Spinal cord (tissue), 10 donors: ENCODE measurements around the gene ILKAP. TPM values are rescaled to one million over a fixed set of nuclear protein-coding genes. Genes with fewer than 3 reads are reported as not detected.
"Not testable (repeated sequence)": the region's sequence is repeated elsewhere in the genome, so short reads cannot be mapped to it uniquely, and the experiment has no call there.

ENCODE experiments used
- DNase-seq, 6 donors: peaks; one replicate each; pipeline versions ENCODE4 v3.0.0 to v3.0.0-alpha.2; 2013 to 2015; ENCODE audit warnings: low spot score in 6 of 6, low read depth in 4 of 6
- H3K27ac ChIP-seq: one replicate; pipeline ENCODE4 v1.5.1; 2013; ENCODE audit warnings: low read depth, low read length, control low read depth
- H3K27me3 ChIP-seq: one replicate; pipeline ENCODE4 v1.6.1; 2013; ENCODE audit warnings: low read length; ENCODE audit not compliant: control insufficient read depth, insufficient read depth
- H3K36me3 ChIP-seq: one replicate; pipeline ENCODE4 v1.6.1; 2013; ENCODE audit warnings: low read length; ENCODE audit not compliant: control insufficient read depth, insufficient read depth
- H3K4me1 ChIP-seq: one replicate; pipeline ENCODE4 v1.6.1; 2013; ENCODE audit warnings: low read length; ENCODE audit not compliant: control insufficient read depth, insufficient read depth
- H3K4me3 ChIP-seq: one replicate; pipeline ENCODE4 v1.5.1; 2013; ENCODE audit warnings: low read depth, low read length, control low read depth
- H3K9me3 ChIP-seq: one replicate; pipeline ENCODE4 v1.6.1; 2013; ENCODE audit warnings: low read length; ENCODE audit not compliant: control insufficient read depth, insufficient read depth
- WGBS: methylation state at CpG from one replicate; pipeline ENCODE4 v1.1.5; 2013; ENCODE audit warnings: missing lambda C conversion rate; ENCODE audit not compliant: insufficient coverage; 5-methylcytosine and 5-hydroxymethylcytosine counted together
- polyA plus RNA-seq, 2 donors: library from polyadenylated mRNA; unstranded; fragments of 120-200 nt; gene quantifications; one replicate each; pipeline ENCODE4 v1.2.1, GENCODE V29; 2013; ENCODE audit not compliant: insufficient read length in 2 of 2
- total RNA-seq, 2 donors: library from RNA; depleted of rRNA in 1 of 2; stranded (reverse); fragments of 120-200 nt in 1 of 2; fragments of >200 nt in 1 of 2; gene quantifications; one replicate each; pipeline versions ENCODE4 v1.2.3 to v1.2.4, GENCODE V29; 2013 to 2014
- donor health status: healthy.

ILKAP gene
- total and polyA plus RNA-seq, 4 donors, result 29.4 to 65.8 (median 43.5) TPM

- 96% methylated on average over 8 of the region's 8 CpGs for WGBS
- Histone ChIP-seq H3K4me1 (no peaks in the 10 kb centered on the region), H3K27me3 (no peaks in the 10 kb centered on the region), H3K4me3 (no peak overlapping the region), H3K9me3 (no peaks in the 10 kb centered on the region), H3K27ac (no peak overlapping the region), H3K36me3 (peaks cover 62% of the 10 kb centered on the region)
- no peak for DNase-seq
Measured at GRCh38 chr2:238174291-238174690, 29.2 kb downstream of the ILKAP start.

GRCh38 chr2:238173692-238174091 lies 29.8 kb downstream of the ILKAP start:
- H3K27ac ChIP-seq, result no peak overlapping the region
- H3K9me3 ChIP-seq, result no peaks in the 10 kb centered on the region
- no peak overlapping the region for H3K4me3 ChIP-seq
- H3K27me3 ChIP-seq, result no peaks in the 10 kb centered on the region
- 71% methylated on average over 1 of the region's 2 CpGs for WGBS
- H3K36me3 ChIP-seq, result peaks cover 65% of the 10 kb centered on the region
- no peaks in the 10 kb centered on the region for H3K4me1 ChIP-seq
- DNase-seq, result no peak

GRCh38 chr2:238172439-238172838 lies 31.1 kb downstream of the ILKAP start:
- H3K36me3 ChIP-seq, result peaks cover 72% of the 10 kb centered on the region
- no peak for DNase-seq
- H3K9me3 ChIP-seq, result no peaks in the 10 kb centered on the region
- H3K27me3 ChIP-seq, result no peaks in the 10 kb centered on the region
- no peak overlapping the region for H3K27ac ChIP-seq
- no peak overlapping the region for H3K4me3 ChIP-seq
- no peaks in the 10 kb centered on the region for H3K4me1 ChIP-seq
- WGBS, result 98% methylated on average over 13 of the region's 14 CpGs

GRCh38 chr2:238171575-238172187 lies 31.8 kb downstream of the ILKAP start:
- no peak overlapping the region for H3K4me3 ChIP-seq
- H3K36me3 ChIP-seq, result peaks cover 79% of the 10 kb centered on the region
- H3K27ac ChIP-seq, result no peak overlapping the region

GRCh38 chr2:238171072-238171431 lies 32.4 kb downstream of the ILKAP start:
- not testable (repeated sequence) for H3K27ac ChIP-seq, H3K4me3 ChIP-seq, H3K4me1 ChIP-seq, H3K9me3 ChIP-seq, H3K27me3 ChIP-seq, DNase-seq
- peaks cover 81% of the 10 kb centered on the region for H3K36me3 ChIP-seq
- no CpG with 5 or more reads among the region's 5 CpGs for WGBS

More at GRCh38 chr2:238171575-238172187, 31.8 kb downstream of the ILKAP start:
- Histone ChIP-seq H3K27me3 (no peaks in the 10 kb centered on the region), H3K9me3 (no peaks in the 10 kb centered on the region), H3K4me1 (no peaks in the 10 kb centered on the region)
- 79% methylated on average over 3 of the region's 9 CpGs for WGBS
- no peak for DNase-seq

GRCh38 chr2:238170386-238171071 lies 33.0 kb downstream of the ILKAP start:
- no peak overlapping the region for H3K27ac ChIP-seq
- H3K4me3 ChIP-seq, result no peak overlapping the region
- H3K9me3 ChIP-seq, result no peaks in the 10 kb centered on the region
- WGBS, result 89% methylated on average over 11 of the region's 21 CpGs
- DNase-seq, result no peak
- H3K27me3 ChIP-seq, result no peaks in the 10 kb centered on the region
- peaks cover 82% of the 10 kb centered on the region for H3K36me3 ChIP-seq
- H3K4me1 ChIP-seq, result no peaks in the 10 kb centered on the region

GRCh38 chr2:238169708-238170251 lies 33.7 kb downstream of the ILKAP start:
- no peaks in the 10 kb centered on the region for H3K9me3 ChIP-seq
- H3K27me3 ChIP-seq, result peaks cover 2% of the 10 kb centered on the region
- no peaks in the 10 kb centered on the region for H3K4me1 ChIP-seq
- H3K36me3 ChIP-seq, result peaks cover 79% of the 10 kb centered on the region
- H3K27ac ChIP-seq, result no peak overlapping the region
- DNase-seq, result no peak
- 95% methylated on average over 4 of the region's 5 CpGs for WGBS
- H3K4me3 ChIP-seq, result no peak overlapping the region

- no peaks in the 10 kb centered on the region for H3K9me3 ChIP-seq
- no peak for DNase-seq
- 75% methylated on average over 2 of the region's 6 CpGs for WGBS
Measured at GRCh38 chr2:238169048-238169707, 34.3 kb downstream of the ILKAP start.

GRCh38 chr2:238168196-238169047 lies 35.1 kb downstream of the ILKAP start:
- Histone ChIP-seq H3K9me3 (no peaks in the 10 kb centered on the region), H3K36me3 (peaks cover 66% of the 10 kb centered on the region), H3K4me3 (no peak overlapping the region), H3K27me3 (peaks cover 8% of the 10 kb centered on the region), H3K4me1 (peaks cover 4% of the 10 kb centered on the region), H3K27ac (no peak overlapping the region)
- DNase-seq, result no peak
- 100% methylated on average over 2 of the region's 13 CpGs for WGBS

More at GRCh38 chr2:238169048-238169707, 34.3 kb downstream of the ILKAP start:
- H3K27me3 ChIP-seq, result peaks cover 6% of the 10 kb centered on the region
- H3K4me1 ChIP-seq, result peaks cover 2% of the 10 kb centered on the region
- no peak overlapping the region for H3K4me3 ChIP-seq
- peaks cover 73% of the 10 kb centered on the region for H3K36me3 ChIP-seq
- no peak overlapping the region for H3K27ac ChIP-seq
